Stimulated activated CD8-positive, alpha-beta memory T cell treated with anti-CD3 and anti-CD28 coated beads, Interleukin-7, amount 100 ng/mL, for 24 hours (primary cell): Measurements from ENCODE around the gene ANTXR2.

Experiments used
- DNase-seq: peaks from one replicate; pipeline ENCODE4 v3.0.0-alpha.2; 2020; ENCODE audit warnings: low read depth

ANTXR2 gene

GRCh38 chr4:80091688-80092087 is 18.7 kb upstream of the ANTXR2 start:
- DNase-seq = no peak

- DNase-seq = no peak
These were observed 18.2 kb upstream of the ANTXR2 start for GRCh38 chr4:80091184-80091583.

GRCh38 chr4:80090090-80090489 is 17.1 kb upstream of the ANTXR2 start:
- no peak for DNase-seq

GRCh38 chr4:80088471-80088870 is 15.4 kb upstream of the ANTXR2 start:
- no peak for DNase-seq

- DNase-seq = no peak
These were observed 13.3 kb upstream of the ANTXR2 start for GRCh38 chr4:80086296-80086695.

- DNase-seq = no peak
These were observed 12.1 kb upstream of the ANTXR2 start for GRCh38 chr4:80085081-80085480.

GRCh38 chr4:80082693-80083092 is 9.7 kb upstream of the ANTXR2 start:
- DNase-seq = no peak

GRCh38 chr4:80081566-80081965 is 8.5 kb upstream of the ANTXR2 start:
- DNase-seq = no peak

GRCh38 chr4:80079255-80079923 is 6.4 kb upstream of the ANTXR2 start:
- no peak for DNase-seq

GRCh38 chr4:80078346-80079092 is 5.5 kb upstream of the ANTXR2 start:
- no peak for DNase-seq

GRCh38 chr4:80077639-80078038 is 4.6 kb upstream of the ANTXR2 start:
- no peak for DNase-seq

GRCh38 chr4:80076681-80077080 is 3.7 kb upstream of the ANTXR2 start:
- no peak for DNase-seq

GRCh38 chr4:80075995-80076675 is 3.1 kb upstream of the ANTXR2 start:
- DNase-seq = no peak

- DNase-seq = no peak
These were observed 1.6 kb upstream of the ANTXR2 start for GRCh38 chr4:80074651-80075050.

GRCh38 chr4:80074069-80074468 is 1.0 kb upstream of the ANTXR2 start:
- no peak for DNase-seq

- no peak for DNase-seq
These were observed 512 bp upstream of the ANTXR2 start for GRCh38 chr4:80073473-80074008.

- peak; percentile 22 for DNase-seq
These were observed 743 bp downstream of the ANTXR2 start for GRCh38 chr4:80072228-80072743.

GRCh38 chr4:80071604-80072227 is 1.3 kb downstream of the ANTXR2 start:
- DNase-seq = no peak

GRCh38 chr4:80070880-80071603 is 2.0 kb downstream of the ANTXR2 start:
- no peak for DNase-seq

GRCh38 chr4:80069837-80070731 is 2.9 kb downstream of the ANTXR2 start:
- DNase-seq = no peak
